SK-N-SH treated with all-trans-retinoic acid at 6 μM for 48 hours (cell line): ENCODE measurements around the gene PLEKHG5.

Experiments
- ATAC-seq: fragments of 200-7000 bp; cut with Tn5 transposase; 3 replicates; pipeline ENCODE4 v1.9.1; 2020; ENCODE audit warnings: mild to moderate bottlenecking, moderate library complexity
- ARNTL ChIP-seq: fragments of 450-650 bp; formaldehyde crosslinking; IDR thresholded peaks from 2 replicates; pipeline ENCODE4 v1.5.0; 2020; ENCODE audit warnings: low read depth, mild to moderate bottlenecking, moderate library complexity, borderline replicate concordance
- BACH2 ChIP-seq: fragments of 250-450 bp; sonication (Bioruptor Pico); IDR thresholded peaks from 2 replicates; pipeline ENCODE4 v1.9.0; 2021; ENCODE audit warnings: mild to moderate bottlenecking, borderline replicate concordance
- CREB5 ChIP-seq: fragments of 250-450 bp; sonication (Bioruptor Pico); IDR thresholded peaks from 2 replicates; pipeline ENCODE4 v1.5.1; 2020; ENCODE audit warnings: low read depth, mild to moderate bottlenecking, moderate library complexity
- CSDC2 ChIP-seq: fragments of 250-450 bp; sonication (Bioruptor Pico); IDR thresholded peaks from 2 replicates; pipeline ENCODE4 v1.5.0; 2020; ENCODE audit warnings: mild to moderate bottlenecking, moderate library complexity
- CSRNP3 ChIP-seq: fragments of 250-450 bp; sonication (Bioruptor Pico); IDR thresholded peaks from 2 replicates; pipeline ENCODE4 v1.5.1; 2021; ENCODE audit warnings: mild to moderate bottlenecking, moderate library complexity
- ESRRG ChIP-seq: fragments of 250-450 bp; sonication (Bioruptor Pico); IDR thresholded peaks from 2 replicates; pipeline ENCODE4 v1.6.1; 2021; ENCODE audit warnings: mild to moderate bottlenecking
- ISL1 ChIP-seq: fragments of 250-450 bp; sonication (Bioruptor Pico); IDR thresholded peaks from 2 replicates; pipeline ENCODE4 v2.1.2; 2022; ENCODE audit warnings: mild to moderate bottlenecking, moderate library complexity
- OSR1 ChIP-seq: fragments of 250-450 bp; sonication (Bioruptor Pico); IDR thresholded peaks from 2 replicates; pipeline ENCODE4 v1.8.0; 2022; ENCODE audit warnings: moderate library complexity, mild to moderate bottlenecking, inconsistent platforms
- PATZ1 ChIP-seq: fragments of 250-450 bp; sonication (Bioruptor Pico); IDR thresholded peaks from 2 replicates; pipeline ENCODE4 v1.8.0; 2020; ENCODE audit warnings: mild to moderate bottlenecking, moderate library complexity, borderline replicate concordance
- POU6F1 ChIP-seq: fragments of 250-450 bp; sonication (Bioruptor Pico); IDR thresholded peaks from 2 replicates; pipeline ENCODE4 v1.8.0; 2021; ENCODE audit warnings: low read depth, mild to moderate bottlenecking, moderate library complexity, borderline replicate concordance
- PPARA ChIP-seq: fragments of 250-450 bp; sonication (Bioruptor Pico); IDR thresholded peaks from 2 replicates; pipeline ENCODE4 v1.5.0; 2020; ENCODE audit warnings: mild to moderate bottlenecking, borderline replicate concordance
- RARB ChIP-seq: fragments of 250-450 bp; sonication (Bioruptor Pico); IDR thresholded peaks from 2 replicates; pipeline ENCODE4 v1.8.0; 2021; ENCODE audit warnings: mild to moderate bottlenecking, moderate library complexity
- SNAI2 ChIP-seq: fragments of 250-450 bp; sonication (Bioruptor Pico); IDR thresholded peaks from 2 replicates; pipeline ENCODE4 v1.5.0; 2020; ENCODE audit warnings: mild to moderate bottlenecking, moderate library complexity
- TCF4 ChIP-seq: fragments of 250-450 bp; sonication (Bioruptor Pico); IDR thresholded peaks from 2 replicates; pipeline ENCODE4 v1.8.0; 2021; ENCODE audit warnings: mild to moderate bottlenecking, moderate library complexity, borderline replicate concordance
- TOX ChIP-seq: fragments of 250-450 bp; sonication (Bioruptor Pico); IDR thresholded peaks from 2 replicates; pipeline ENCODE4 v1.8.0; 2021; ENCODE audit warnings: mild to moderate bottlenecking, moderate library complexity, borderline replicate concordance
- TSHZ2 ChIP-seq: fragments of 250-450 bp; sonication (Bioruptor Pico); IDR thresholded peaks from 2 replicates; pipeline ENCODE4 v1.5.0; 2020; ENCODE audit warnings: mild to moderate bottlenecking, moderate library complexity
- ZC3H10 ChIP-seq: fragments of 250-450 bp; sonication (Bioruptor Pico); IDR thresholded peaks from 2 replicates; pipeline ENCODE4 v1.5.1; 2021; ENCODE audit warnings: mild to moderate bottlenecking, moderate library complexity
- ZFP3 ChIP-seq: fragments of 250-450 bp; sonication (Bioruptor Pico); IDR thresholded peaks from 2 replicates; pipeline ENCODE4 v1.5.0; 2020; ENCODE audit warnings: mild to moderate bottlenecking, moderate library complexity
- ZFP30 ChIP-seq: fragments of 450-650 bp; formaldehyde crosslinking; IDR thresholded peaks from 2 replicates; pipeline ENCODE4 v1.5.0; 2022; ENCODE audit warnings: mild to moderate bottlenecking, moderate library complexity
- ZNF565 ChIP-seq: fragments of 450-650 bp; formaldehyde crosslinking; conservative IDR thresholded peaks from 2 replicates; pipeline ENCODE4 v1.5.0; 2020; ENCODE audit warnings: low read depth, mild to moderate bottlenecking, moderate library complexity
- ZNF8 ChIP-seq: fragments of 450-650 bp; formaldehyde crosslinking; IDR thresholded peaks from 2 replicates; pipeline ENCODE4 v1.5.0; 2020; ENCODE audit warnings: mild to moderate bottlenecking, moderate library complexity

Gene PLEKHG5

GRCh38 chr1:6475381-6476133 lies 15.9 kb downstream of the PLEKHG5 start (continued):
- TF ChIP-seq ZFP30 (CRISPR knock-in tag) (no peak), RARB (CRISPR knock-in tag) (no peak), ESRRG (no peak), ARNTL (CRISPR knock-in tag) (no peak)

- ATAC-seq: no peak
- TF ChIP-seq ZNF8 (CRISPR knock-in tag) (no peak), ESRRG (no peak)
Observed at GRCh38 chr1:6474815-6475282, 16.6 kb downstream of the PLEKHG5 start.

- TF ChIP-seq OSR1 (CRISPR knock-in tag) (no peak), CSDC2 (CRISPR knock-in tag) (no peak), PPARA (no peak), CSRNP3 (CRISPR knock-in tag) (no peak), CREB5 (CRISPR knock-in tag) (no peak), ESRRG (no peak), ZNF565 (CRISPR knock-in tag) (no peak), ZFP3 (CRISPR knock-in tag) (no peak), ZFP30 (CRISPR knock-in tag) (no peak), RARB (CRISPR knock-in tag) (no peak), TCF4 (CRISPR knock-in tag) (no peak), ZC3H10 (no peak), POU6F1 (CRISPR knock-in tag) (no peak), PATZ1 (CRISPR knock-in tag) (no peak), TSHZ2 (CRISPR knock-in tag) (no peak), BACH2 (no peak), SNAI2 (no peak), ISL1 (no peak), TOX (CRISPR knock-in tag) (no peak)
- ATAC-seq: no peak
Observed at GRCh38 chr1:6473974-6474814, 17.3 kb downstream of the PLEKHG5 start.
